ENCODE results near the gene COX6B2. TPM values are rescaled to one million over a fixed set of nuclear protein-coding genes. Genes with fewer than 3 reads are reported as not detected.
A peak's percentile ranks its signal among the peaks of the same experiment; 100 is the strongest.

COX6B2 gene
- total and polyA plus RNA-seq, 2 of the 8 experiments (the other 6 are each of a cell fraction or from before 2014, with no cell fraction given), result 4.9 to 6.4 TPM

GRCh38 chr19:55387736-55388497 is 33.4 kb upstream of the COX6B2 start:
- peak overlapping the region; percentile 19 to 97 (median 90); a peak in 4 of 8 replicates for H3K4me3 ChIP-seq (ENCODE audit: extremely low read depth in 1 of 4, insufficient read depth in 2 of 4, low read depth in 3 of 4, low read length in 4 of 4)

More at GRCh38 chr19:55387736-55388497, 33.4 kb upstream of the COX6B2 start:
- 91% methylated on average over 24 of the region's 24 CpGs; no CpG with 5 or more reads in 1 of the 2 experiments for WGBS, 2 experiments (ENCODE audit: extremely low coverage in 1 of 2, insufficient coverage in 1 of 2, insufficient read length in 1 of 2, insufficient replicate concordance in 2 of 2, low coverage in 1 of 2, low lambda C conversion rate in 2 of 2, missing lambda C conversion rate in 1 of 2)
- H3K4me2 ChIP-seq (ENCODE audit: insufficient read depth in 1 of 2, low read depth in 2 of 2, low read length in 2 of 2), result peak overlapping the region; percentile 87 to 95
- no peak overlapping the region for H2BK120ac ChIP-seq (replicated peaks; ENCODE audit: low read depth, low read length)
- peaks cover 28% of the 10 kb centered on the region for H3K79me1 ChIP-seq (ENCODE audit: low read depth, low read length)
- no peak for TF ChIP-seq PHF8 (conservative IDR thresholded peaks at IDR 0.05; ENCODE audit: low read depth, low read length)
- TF ChIP-seq SP1 (IDR thresholded peaks at IDR 0.05; ENCODE audit: low read depth, low read length), result peak; percentile 28; the same call in 1 of the 2 replicates
- TF ChIP-seq RFX5 (IDR thresholded peaks at IDR 0.05; ENCODE audit: borderline replicate concordance, low read depth, low read length), result no peak
- no peak for TF ChIP-seq EZH2 (IDR thresholded peaks at IDR 0.05; ENCODE audit: low read depth, low read length, severe bottlenecking)
- H4K5ac ChIP-seq (ENCODE audit: insufficient read length, low read depth, low read length), result no peak overlapping the region
- H3K14ac ChIP-seq (ENCODE audit: insufficient read length), result no peak overlapping the region
- H2BK12ac ChIP-seq (ENCODE audit: low read depth, low read length), result no peak overlapping the region
- H2AK5ac ChIP-seq (ENCODE audit: low read depth, low read length), result no peak overlapping the region
- H3K9me3 ChIP-seq (ENCODE audit: insufficient read depth in 2 of 2, low read depth in 1 of 2, low read length in 1 of 2), result no peaks in the 10 kb centered on the region
- FAIRE-seq, result no peak
- no peak overlapping the region for H2BK5ac ChIP-seq (ENCODE audit: low read depth, low read length)
- H4K8ac ChIP-seq (ENCODE audit: extremely low read depth, insufficient read depth, low read length), result 0 out of 2 replicates have a peak overlapping the region, but pooled peaks have one; percentile 28
- H3K23me2 ChIP-seq (ENCODE audit: low read depth, low read length), result peaks cover 25% of the 10 kb centered on the region
- CTCF ChIA-PET (ENCODE audit: partially characterized antibody), result interaction anchor here (0.6 to 6.1 kb wide), 8 partner anchors 14 to 251 kb away, joined by 3 to 39 read pairs (median 4); no protein-coding TSS in a partner anchor
- peaks cover 23 to 35% (median 26%) of the 10 kb centered on the region in 4 experiments for H3K36me3 ChIP-seq (ENCODE audit: control insufficient read depth in 2 of 4, insufficient read depth in 4 of 4, low read length in 3 of 4)
- H2BK15ac ChIP-seq (ENCODE audit: low read length), result no peak overlapping the region
- H3K23ac ChIP-seq (ENCODE audit: insufficient read length), result no peak overlapping the region
- H3K18ac ChIP-seq (ENCODE audit: extremely low read depth, low read length), result no peak overlapping the region
- H3K4ac ChIP-seq (replicated peaks; ENCODE audit: insufficient read length, low read depth, low read length), result no peak overlapping the region
- H3K4me1 ChIP-seq (replicated peaks in 1 of 4; ENCODE audit: control insufficient read depth in 3 of 4, insufficient read depth in 4 of 4, low read length in 3 of 4), result peaks cover 0 to 56% (median 45%) of the 10 kb centered on the region in 4 experiments; a peak in 6 of 7 replicates
- no peak overlapping the region for H4K91ac ChIP-seq (replicated peaks; ENCODE audit: insufficient read length, low read length)
- no peak overlapping the region for H3K27ac ChIP-seq (ENCODE audit: low read depth, low read length)
- peak overlapping the region in 1 of 4 experiments; percentile 13; a peak in 1 of 7 replicates for H3K9ac ChIP-seq (replicated peaks in 1 of 4; ENCODE audit: extremely low read depth in 1 of 4, low read depth in 3 of 4, low read length in 3 of 4)
- no peak for DNase-seq (ENCODE audit: low read depth in 1 of 2, low spot score in 2 of 2)
- H2BK20ac ChIP-seq (ENCODE audit: low read length), result no peak overlapping the region
- H3K56ac ChIP-seq (replicated peaks; ENCODE audit: insufficient read length, low read depth, low read length), result no peak overlapping the region
- peaks cover 17 to 27% of the 10 kb centered on the region in 2 experiments; a peak in 3 of 4 replicates for H3K79me2 ChIP-seq (ENCODE audit: control insufficient read depth in 1 of 2, insufficient read depth in 2 of 2, low read length in 2 of 2)
- POLR2A ChIA-PET (ENCODE audit: partially characterized antibody), result interaction anchor here (0.6 to 26.7 kb wide), 23 partner anchors 11 to 266 kb away, joined by 3 to 874 read pairs (median 5); partner anchors contain the start of genes HSPBP1, IL11, KMT5C and TMEM190
- H3K27me3 ChIP-seq (replicated peaks in 1 of 4; ENCODE audit: control insufficient read depth in 3 of 4, extremely low read depth in 1 of 4, insufficient read depth in 3 of 4, low read length in 3 of 4), result no peaks in the 10 kb centered on the region
- no peak overlapping the region for H2AFZ ChIP-seq (ENCODE audit: low read length)
- H4K20me1 ChIP-seq (replicated peaks in 1 of 2; ENCODE audit: control insufficient read depth in 1 of 2, insufficient read depth in 2 of 2, low read length in 2 of 2), result peaks cover 25 to 45% of the 10 kb centered on the region in 2 experiments

All from H1 (cell line).